Parathyroid adenoma (tissue), 2 donors: ENCODE data around the gene NHLH1.

Experiments used
- H2AFZ ChIP-seq: fragments of 300-600 bp; sonication (generic); one replicate; pipeline ENCODE4 v1.7.0; 2017; ENCODE audit warnings: antibody characterized with exemption, mild to moderate bottlenecking
- H3K27ac ChIP-seq: fragments of 300-600 bp; sonication (generic); one replicate; pipeline ENCODE4 v1.7.0; 2017
- H3K27me3 ChIP-seq: fragments of 300-600 bp; sonication (generic); one replicate; pipeline ENCODE4 v1.7.0; 2017; ENCODE audit warnings: low read length; ENCODE audit not compliant: control insufficient read depth, insufficient read depth
- H3K36me3 ChIP-seq: fragments of 300-600 bp; sonication (generic); one replicate; pipeline ENCODE4 v1.7.0; 2017; ENCODE audit warnings: low read length; ENCODE audit not compliant: control insufficient read depth, insufficient read depth
- H3K4me1 ChIP-seq: fragments of 300-600 bp; sonication (generic); one replicate; pipeline ENCODE4 v1.7.0; 2017; ENCODE audit warnings: control low read depth
- H3K4me2 ChIP-seq: fragments of 300-600 bp; sonication (generic); one replicate; pipeline ENCODE4 v1.7.0; 2017; ENCODE audit warnings: low read length
- H3K4me3 ChIP-seq: fragments of 300-600 bp; sonication (generic); one replicate; pipeline ENCODE4 v1.7.0; 2017; ENCODE audit warnings: low read depth, low read length
- H3K79me2 ChIP-seq: fragments of 300-600 bp; sonication (generic); one replicate; pipeline ENCODE4 v1.7.0; 2017; ENCODE audit warnings: control low read depth
- H3K9ac ChIP-seq: fragments of 300-600 bp; sonication (generic); one replicate; pipeline ENCODE4 v1.7.0; 2017; ENCODE audit warnings: mild to moderate bottlenecking
- H3K9me3 ChIP-seq: fragments of 300-600 bp; sonication (generic); one replicate; pipeline ENCODE4 v1.7.0; 2017; ENCODE audit warnings: low read length; ENCODE audit not compliant: control insufficient read depth
- TF ChIP-seq, protein P1 (sequence below): fragments of 300-600 bp; sonication (generic); IDR thresholded peaks from one replicate; pipeline ENCODE4 v1.7.0; 2017; ENCODE audit warnings: antibody characterized with exemption, mild to moderate bottlenecking
- donor health status: primary hyperparathyroidism.

The NHLH1 gene

DNA sequence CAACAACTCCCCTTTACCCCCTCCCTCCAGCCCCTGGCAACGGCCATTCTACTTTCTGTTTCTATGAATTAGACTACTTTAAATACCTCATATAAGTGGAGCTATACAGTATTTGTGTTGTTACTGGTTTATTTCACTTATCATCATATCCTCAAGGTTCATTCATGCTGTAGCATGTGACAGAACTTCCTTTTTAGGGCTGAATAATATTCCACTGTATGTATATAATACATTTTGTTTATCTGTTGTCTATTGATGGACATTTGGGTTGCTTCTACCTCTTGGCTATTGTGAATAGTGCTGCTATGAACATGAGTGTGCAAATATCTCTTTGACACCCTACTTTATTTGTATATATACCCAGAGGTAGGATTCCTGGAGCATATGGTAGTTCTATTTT, 2.2 kb downstream of the NHLH1 start:
- TF ChIP-seq, protein P1, sequence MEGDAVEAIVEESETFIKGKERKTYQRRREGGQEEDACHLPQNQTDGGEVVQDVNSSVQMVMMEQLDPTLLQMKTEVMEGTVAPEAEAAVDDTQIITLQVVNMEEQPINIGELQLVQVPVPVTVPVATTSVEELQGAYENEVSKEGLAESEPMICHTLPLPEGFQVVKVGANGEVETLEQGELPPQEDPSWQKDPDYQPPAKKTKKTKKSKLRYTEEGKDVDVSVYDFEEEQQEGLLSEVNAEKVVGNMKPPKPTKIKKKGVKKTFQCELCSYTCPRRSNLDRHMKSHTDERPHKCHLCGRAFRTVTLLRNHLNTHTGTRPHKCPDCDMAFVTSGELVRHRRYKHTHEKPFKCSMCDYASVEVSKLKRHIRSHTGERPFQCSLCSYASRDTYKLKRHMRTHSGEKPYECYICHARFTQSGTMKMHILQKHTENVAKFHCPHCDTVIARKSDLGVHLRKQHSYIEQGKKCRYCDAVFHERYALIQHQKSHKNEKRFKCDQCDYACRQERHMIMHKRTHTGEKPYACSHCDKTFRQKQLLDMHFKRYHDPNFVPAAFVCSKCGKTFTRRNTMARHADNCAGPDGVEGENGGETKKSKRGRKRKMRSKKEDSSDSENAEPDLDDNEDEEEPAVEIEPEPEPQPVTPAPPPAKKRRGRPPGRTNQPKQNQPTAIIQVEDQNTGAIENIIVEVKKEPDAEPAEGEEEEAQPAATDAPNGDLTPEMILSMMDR, result no peak
- H3K4me1 ChIP-seq, result no peaks in the 10 kb centered on the region
- no peak overlapping the region for H3K4me3 ChIP-seq
- no peaks in the 10 kb centered on the region for H3K9me3 ChIP-seq
- no peak overlapping the region for H3K4me2 ChIP-seq
- no peaks in the 10 kb centered on the region for H3K36me3 ChIP-seq
- H2AFZ ChIP-seq, result no peak overlapping the region
- no peak overlapping the region for H3K9ac ChIP-seq
- no peaks in the 10 kb centered on the region for H3K27me3 ChIP-seq
- H3K79me2 ChIP-seq, result no peaks in the 10 kb centered on the region
- H3K27ac ChIP-seq, result no peak overlapping the region

DNA sequence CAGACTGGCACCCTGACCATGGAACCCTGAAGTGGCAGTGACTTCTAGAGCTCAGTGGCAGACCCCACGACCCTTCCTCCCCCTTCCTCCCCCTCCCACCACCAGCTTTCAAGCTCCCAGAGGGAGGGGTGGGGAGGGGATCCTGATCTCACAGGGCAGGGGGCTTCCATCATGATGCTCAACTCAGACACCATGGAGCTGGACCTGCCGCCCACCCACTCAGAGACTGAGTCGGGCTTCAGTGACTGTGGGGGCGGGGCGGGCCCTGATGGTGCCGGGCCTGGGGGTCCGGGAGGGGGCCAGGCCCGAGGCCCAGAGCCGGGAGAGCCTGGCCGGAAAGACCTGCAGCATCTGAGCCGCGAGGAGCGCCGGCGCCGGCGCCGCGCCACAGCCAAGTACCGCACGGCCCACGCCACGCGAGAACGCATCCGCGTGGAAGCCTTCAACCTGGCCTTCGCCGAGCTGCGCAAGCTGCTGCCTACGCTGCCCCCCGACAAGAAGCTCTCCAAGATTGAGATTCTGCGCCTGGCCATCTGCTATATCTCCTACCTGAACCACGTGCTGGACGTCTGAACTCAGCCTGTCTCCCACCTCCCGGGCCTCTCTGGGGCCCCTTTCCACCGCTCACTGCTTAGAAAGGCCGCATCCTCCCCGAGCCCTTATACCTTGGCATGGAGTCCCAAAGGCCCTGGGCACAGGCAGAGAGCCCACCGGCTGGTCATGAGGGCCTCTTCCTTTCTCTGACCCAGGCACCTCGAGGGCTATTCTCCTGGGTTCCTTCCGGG, 3.9 kb downstream of the NHLH1 start:
- Histone ChIP-seq H3K4me1 (no peaks in the 10 kb centered on the region), H3K79me2 (no peaks in the 10 kb centered on the region), H3K4me2 (no peak overlapping the region), H3K9me3 (no peaks in the 10 kb centered on the region), H3K36me3 (no peaks in the 10 kb centered on the region), H3K9ac (no peak overlapping the region), H3K27ac (no peak overlapping the region), H3K4me3 (no peak overlapping the region), H3K27me3 (no peaks in the 10 kb centered on the region), H2AFZ (no peak overlapping the region)
- TF ChIP-seq, protein P1, result no peak

DNA sequence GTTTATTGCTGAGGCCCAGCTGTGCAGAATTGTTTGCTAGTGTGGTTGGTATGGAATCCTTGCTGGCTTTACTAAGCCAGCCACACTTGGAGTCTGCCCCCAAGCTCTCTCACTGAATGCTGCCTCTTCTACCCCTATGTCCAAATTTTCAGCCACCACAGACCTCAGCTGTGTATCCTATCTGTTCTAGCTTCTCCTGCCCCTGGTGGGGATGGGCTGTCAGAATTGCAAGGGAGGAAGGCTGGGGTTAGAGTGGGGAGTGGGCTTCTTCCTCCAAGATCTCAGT, 4.4 kb downstream of the NHLH1 start:
- H3K27ac ChIP-seq, result no peak overlapping the region
- no peak overlapping the region for H3K9ac ChIP-seq
- H3K9me3 ChIP-seq, result no peaks in the 10 kb centered on the region
- no peaks in the 10 kb centered on the region for H3K27me3 ChIP-seq
- H3K36me3 ChIP-seq, result no peaks in the 10 kb centered on the region
- TF ChIP-seq, protein P1, result no peak
- H3K79me2 ChIP-seq, result no peaks in the 10 kb centered on the region
- no peak overlapping the region for H3K4me2 ChIP-seq
- no peaks in the 10 kb centered on the region for H3K4me1 ChIP-seq
- no peak overlapping the region for H2AFZ ChIP-seq
- no peak overlapping the region for H3K4me3 ChIP-seq

DNA sequence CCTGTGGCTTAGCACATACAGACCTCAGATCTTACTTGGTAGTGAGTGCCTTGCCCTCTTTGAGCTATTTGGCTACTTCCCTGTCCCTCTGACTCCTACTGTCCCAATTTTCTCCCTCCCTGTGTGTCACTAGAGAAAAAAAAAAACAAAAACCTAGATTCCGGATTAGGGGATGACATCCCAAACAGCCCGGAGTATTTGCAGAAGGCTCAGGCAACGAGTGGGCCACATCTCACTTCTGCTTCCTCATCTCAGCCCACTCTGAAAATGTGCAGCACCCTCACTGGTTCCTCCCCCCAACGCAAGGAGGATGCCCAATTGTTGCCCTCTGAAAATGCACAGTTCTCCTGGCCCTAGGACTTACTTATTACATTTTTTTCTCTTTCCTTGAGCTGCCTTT, 4.9 kb downstream of the NHLH1 start:
- Histone ChIP-seq H3K79me2 (no peaks in the 10 kb centered on the region), H3K4me1 (no peaks in the 10 kb centered on the region), H3K4me3 (no peak overlapping the region), H3K27ac (no peak overlapping the region), H3K9ac (no peak overlapping the region), H3K36me3 (no peaks in the 10 kb centered on the region), H3K27me3 (no peaks in the 10 kb centered on the region), H3K9me3 (no peaks in the 10 kb centered on the region), H2AFZ (no peak overlapping the region), H3K4me2 (no peak overlapping the region)
- TF ChIP-seq, protein P1, result no peak

- Histone ChIP-seq H3K27me3 (no peaks in the 10 kb centered on the region), H3K36me3 (no peaks in the 10 kb centered on the region), H3K4me1 (no peaks in the 10 kb centered on the region), H3K4me3 (no peak overlapping the region), H3K27ac (no peak overlapping the region), H3K9ac (no peak overlapping the region), H2AFZ (no peak overlapping the region), H3K79me2 (no peaks in the 10 kb centered on the region), H3K9me3 (no peaks in the 10 kb centered on the region), H3K4me2 (no peak overlapping the region)
- TF ChIP-seq, protein P1, result no peak
These were observed 6.8 kb downstream of the NHLH1 start for GRCh38 chr1:160373696-160374095.
